ENCODE data around the gene FRMPD4.

The FRMPD4 gene

GRCh38 chrX:12423346-12423745, 285.1 kb downstream of the FRMPD4 start:
- TF ChIP-seq CTCF (conservative IDR thresholded peaks at IDR 0.05) (no peak), ZFX (IDR thresholded peaks at IDR 0.05) (no peak)
- H3K27ac ChIP-seq, result no peak overlapping the region

DNA sequence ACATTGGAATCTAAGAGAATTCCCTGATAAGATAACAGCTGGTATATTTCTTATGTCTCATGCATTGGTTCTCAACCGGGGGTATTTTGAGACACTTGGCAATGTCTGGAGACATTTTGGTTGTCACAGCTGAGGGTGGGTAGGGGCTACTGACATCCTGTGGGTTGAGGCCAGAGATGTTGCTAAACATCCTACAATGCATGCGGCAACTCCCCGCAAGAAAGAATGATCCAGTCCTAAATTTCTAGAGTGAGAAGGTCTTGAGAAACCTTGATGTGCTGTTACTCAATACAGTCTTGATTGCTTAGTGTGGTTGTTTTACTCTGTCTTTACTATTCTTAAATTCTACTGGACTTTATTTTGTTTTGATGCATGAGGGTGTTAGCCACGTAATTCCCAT, 287.2 kb downstream of the FRMPD4 start:
- TF ChIP-seq ZFX (IDR thresholded peaks at IDR 0.05) (no peak), CTCF (conservative IDR thresholded peaks at IDR 0.05) (no peak)
- no peak overlapping the region for H3K27ac ChIP-seq

DNA sequence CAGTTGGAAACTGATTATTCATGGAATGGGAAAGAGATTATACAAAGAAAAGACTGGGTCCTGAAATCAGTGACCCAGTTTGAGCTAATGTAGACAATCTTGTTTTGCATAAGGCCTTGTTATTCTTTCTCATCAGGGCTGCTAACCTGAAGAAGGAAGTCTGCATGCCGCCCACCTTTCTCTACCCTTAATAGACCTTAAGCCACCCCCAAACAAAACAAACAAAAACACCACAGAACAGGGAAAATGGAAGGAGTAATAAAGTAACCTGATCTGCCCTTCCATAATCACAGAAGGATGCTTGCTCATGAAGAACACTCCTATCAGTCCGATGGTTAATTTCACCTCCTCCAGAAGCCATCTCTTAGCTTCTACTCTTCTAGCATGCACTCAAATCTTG, 288.1 kb downstream of the FRMPD4 start:
- H3K27ac ChIP-seq, result no peak overlapping the region
- no peak for TF ChIP-seq ZFX (IDR thresholded peaks at IDR 0.05)
- TF ChIP-seq CTCF (conservative IDR thresholded peaks at IDR 0.05), result no peak

DNA sequence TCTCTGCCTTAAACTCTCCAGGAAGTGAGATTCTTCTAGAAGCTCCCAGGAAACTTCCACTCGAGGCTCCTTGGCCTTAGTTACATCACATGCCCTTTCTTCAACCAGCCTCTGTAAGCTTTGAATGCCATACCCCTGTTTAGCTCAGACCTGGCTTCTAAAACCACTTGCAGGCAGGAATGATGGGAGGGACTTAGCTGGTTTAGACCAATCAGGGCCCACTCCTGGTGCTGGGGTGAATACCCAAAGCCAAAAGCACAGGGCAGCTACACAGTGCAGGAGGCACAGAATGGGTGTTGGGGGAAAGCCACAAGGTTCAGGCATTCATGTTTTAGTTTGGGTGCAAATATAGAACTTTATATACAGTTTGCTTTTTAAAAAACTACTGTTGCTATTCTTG, 296.2 kb downstream of the FRMPD4 start:
- no peak overlapping the region for H3K27ac ChIP-seq
- TF ChIP-seq ZFX (IDR thresholded peaks at IDR 0.05) (no peak), CTCF (conservative IDR thresholded peaks at IDR 0.05) (no peak)

- TF ChIP-seq CTCF (conservative IDR thresholded peaks at IDR 0.05), result no peak
- TF ChIP-seq ZFX (IDR thresholded peaks at IDR 0.05), result no peak
- H3K27ac ChIP-seq, result no peak overlapping the region
These were observed 301.1 kb downstream of the FRMPD4 start for GRCh38 chrX:12439416-12439815.

DNA sequence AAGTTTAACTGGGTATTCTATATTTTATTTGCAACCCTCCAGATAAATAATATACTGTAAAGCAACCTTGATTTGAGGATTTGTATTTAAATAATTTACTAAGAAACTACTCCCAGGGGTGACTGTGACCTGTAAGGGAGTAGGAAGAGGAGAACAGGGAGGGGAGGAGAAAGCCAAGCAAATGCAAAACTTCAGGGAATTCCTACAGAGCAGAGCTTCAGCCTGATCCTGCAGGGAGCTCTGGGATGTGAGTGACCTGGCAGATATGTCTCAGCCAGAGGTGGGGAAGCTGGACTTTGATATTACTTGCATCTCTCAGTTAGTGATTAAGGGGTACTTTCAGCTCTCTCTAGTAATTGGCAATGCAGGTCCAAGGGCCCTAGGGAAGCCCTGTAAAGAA, 302.0 kb downstream of the FRMPD4 start:
- H3K27ac ChIP-seq, result no peak overlapping the region
- no peak for TF ChIP-seq ZFX (IDR thresholded peaks at IDR 0.05)
- TF ChIP-seq CTCF (conservative IDR thresholded peaks at IDR 0.05), result no peak

DNA sequence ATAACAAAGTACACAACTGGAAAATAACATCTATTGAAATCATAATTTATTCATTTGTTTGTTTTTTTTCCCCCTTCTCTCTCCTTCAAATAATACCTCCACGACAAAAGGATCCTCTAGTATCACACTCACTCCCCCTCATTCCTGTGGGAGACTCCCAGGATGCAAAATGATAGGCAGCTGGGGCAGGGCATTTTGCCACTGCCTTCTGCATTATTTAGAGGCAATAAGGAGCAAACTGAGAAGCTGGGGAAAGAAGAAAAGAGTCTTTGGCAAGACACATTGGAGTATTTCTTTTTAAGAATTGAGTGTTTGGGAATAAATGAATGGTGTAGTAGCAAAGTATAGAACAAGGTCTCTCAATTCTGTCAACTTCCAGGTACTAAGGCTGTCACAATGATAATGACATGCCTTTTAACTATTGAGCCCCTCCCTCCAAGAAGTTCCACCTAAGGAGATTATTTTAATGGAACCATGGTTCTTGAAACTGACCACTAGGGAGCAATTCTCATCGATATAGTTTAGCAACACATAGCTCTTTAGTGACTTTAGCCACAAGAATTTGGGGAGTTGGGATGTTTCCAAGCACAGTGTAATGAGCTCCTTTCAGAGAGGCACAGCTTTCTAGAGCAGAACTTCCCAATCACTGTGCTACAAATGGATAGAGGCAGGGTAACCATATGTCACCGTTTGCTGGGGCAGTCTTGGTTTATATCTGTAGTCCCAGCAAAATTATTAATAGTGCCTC, 303.3 kb downstream of the FRMPD4 start:
- no peak for TF ChIP-seq CTCF (conservative IDR thresholded peaks at IDR 0.05)
- TF ChIP-seq ZFX (IDR thresholded peaks at IDR 0.05), result no peak
- H3K27ac ChIP-seq, result no peak overlapping the region
